Astrocyte of the cerebellum (primary cell): ENCODE data around the gene COPS2.

Experiments
- DNase-seq: peaks from one replicate; pipeline ENCODE4 v3.0.0-alpha.2; 2011; ENCODE audit warnings: low read depth
- H3K4me3 ChIP-seq: 2 replicates; pipeline ENCODE4 v1.5.1; 2011; ENCODE audit warnings: mild to moderate bottlenecking, low read depth, low read length, moderate library complexity
- CTCF ChIP-seq: IDR thresholded peaks from 2 replicates; pipeline ENCODE4 v1.5.1; 2012; ENCODE audit warnings: low read length, low read depth, moderate library complexity, mild to moderate bottlenecking; ENCODE audit errors: missing control alignments
- in situ Hi-C: cut with HindIII; loops from 2 replicates; pipeline ENCODE4 v1.10.0; 2017; ENCODE audit warnings: low sequenced_read_pairs

Gene COPS2

GRCh38 chr15:49116108-49116857, 39.1 kb downstream of the COPS2 start:
- in situ Hi-C loops = no loop called here
- no peak overlapping the region for H3K4me3 ChIP-seq
- TF ChIP-seq CTCF = no peak
- DNase-seq = no peak

- DNase-seq = no peak
- H3K4me3 ChIP-seq = no peak overlapping the region
- no peak for TF ChIP-seq CTCF
- in situ Hi-C loops = no loop called here
Measured at GRCh38 chr15:49115062-49115461, 40.3 kb downstream of the COPS2 start.

GRCh38 chr15:49110158-49110944, 45.0 kb downstream of the COPS2 start:
- no peak for DNase-seq
- no peak for TF ChIP-seq CTCF
- H3K4me3 ChIP-seq = no peak overlapping the region
- in situ Hi-C loops = no loop called here

GRCh38 chr15:49103002-49103401, 52.4 kb downstream of the COPS2 start:
- in situ Hi-C loops = loop anchor here (5.0 kb wide), 1 partner anchor 46 kb away; no protein-coding TSS in a partner anchor
- H3K4me3 ChIP-seq = no peak overlapping the region
- TF ChIP-seq CTCF = no peak
- no peak for DNase-seq

GRCh38 chr15:49101536-49101935, 53.9 kb downstream of the COPS2 start:
- peak; percentile 2 for DNase-seq
- no peak for TF ChIP-seq CTCF
- in situ Hi-C loops = loop anchor here (5.0 kb wide), 1 partner anchor 44 kb away; no protein-coding TSS in a partner anchor
- no peak overlapping the region for H3K4me3 ChIP-seq

GRCh38 chr15:49096090-49096750, 59.2 kb downstream of the COPS2 start:
- in situ Hi-C loops = no loop called here
- no peak for TF ChIP-seq CTCF
- DNase-seq = no peak
- H3K4me3 ChIP-seq = no peak overlapping the region
